Endothelial cell of umbilical vein (primary cell): ENCODE data around the gene TMEM266. TPM values are rescaled to one million over a fixed set of nuclear protein-coding genes. Genes with fewer than 3 reads are reported as not detected.

Experiments
- BruUV-seq: library from RNA; stranded (reverse); fragments of 400-500 nt; replicated peaks from 2 replicates; lab custom pipeline; 2021; lab: Mats Ljungman, UMichigan
- CTCF ChIA-PET: fragments of 300-600, 350-600 bp; sonication (Branson Sonifier 250); formaldehyde crosslinking; loops from one replicate; lab custom pipeline; 2021; ENCODE audit warnings: antibody characterized with exemption, inconsistent platforms; lab: Charles Lee
- POLR2A ChIA-PET: fragments of 300-600, 350-600 bp; sonication (Branson Sonifier 250); formaldehyde crosslinking; loops from one replicate; lab custom pipeline; 2021; ENCODE audit warnings: antibody characterized with exemption, inconsistent platforms; lab: Charles Lee
- DNase-seq: peaks from one replicate; pipeline ENCODE4 v3.0.0-alpha.2; 2011; ENCODE audit warnings: low read depth, low spot score
- FAIRE-seq: peaks from 2 replicates; lab custom pipeline; 2011; peaks lifted over from hg19 to GRCh38; lab: Jason Lieb, UNC
- H2AFZ ChIP-seq: 2 replicates; pipeline ENCODE4 v1.6.0; 2012; ENCODE audit warnings: low read depth, low read length, control low read depth, inconsistent platforms
- H3K27ac ChIP-seq: 2 replicates; pipeline ENCODE4 v1.5.1; 2011; ENCODE audit warnings: low read depth, mild to moderate bottlenecking, control low read depth, low read length, moderate library complexity; ENCODE audit not compliant: insufficient read depth
- H3K27me3 ChIP-seq, 2 experiments: 2 replicates each; pipeline versions ENCODE4 v1.6.0 to v1.6.1; 2011; ENCODE audit warnings: low read length in 2 of 2, mixed read lengths in 1 of 2; ENCODE audit not compliant: control insufficient read depth in 2 of 2, insufficient read depth in 2 of 2
- H3K36me3 ChIP-seq, 2 experiments: 2 replicates in 1 of 2; 3 replicates in 1 of 2; pipeline ENCODE4 v1.5.1; 2011; ENCODE audit warnings: low read length in 2 of 2, mild to moderate bottlenecking in 1 of 2, moderate library complexity in 1 of 2; ENCODE audit not compliant: control insufficient read depth in 2 of 2, insufficient read depth in 2 of 2; ENCODE audit errors: extremely low read depth in 1 of 2
- H3K4me1 ChIP-seq: 3 replicates; pipeline ENCODE4 v1.5.1; 2011; ENCODE audit warnings: mild to moderate bottlenecking, low read length; ENCODE audit not compliant: control insufficient read depth, insufficient read depth; ENCODE audit errors: extremely low read depth
- H3K4me2 ChIP-seq: 2 replicates; pipeline ENCODE4 v1.6.1; 2011; ENCODE audit warnings: low read length, control low read depth, mixed read lengths; ENCODE audit not compliant: insufficient read depth
- H3K4me3 ChIP-seq, 3 experiments: fragments of 200-600 bp in 1 of 3; sonication (generic), shearing (Covaris generic) in 1 of 3; replicated peaks in 1 of 3; 2 replicates each; pipeline ENCODE4 v1.5.1; 2011 to 2016; ENCODE audit warnings: control low read depth in 3 of 3, low read length in 3 of 3, mild to moderate bottlenecking in 2 of 3, inconsistent platforms in 1 of 3, low read depth in 1 of 3, moderate library complexity in 1 of 3; ENCODE audit not compliant: insufficient read depth in 1 of 3
- H3K79me2 ChIP-seq: 2 replicates; pipeline ENCODE4 v1.6.0; 2012; ENCODE audit warnings: low read length, inconsistent platforms; ENCODE audit not compliant: control insufficient read depth, insufficient read depth
- H3K9ac ChIP-seq: replicated peaks from 2 replicates; pipeline ENCODE3; 2011; ENCODE audit warnings: low read length, control low read depth; ENCODE audit not compliant: insufficient read depth; ENCODE audit errors: extremely low read depth
- H3K9me1 ChIP-seq: replicated peaks from 3 replicates; pipeline ENCODE4 v1.6.0; 2011; ENCODE audit warnings: mild to moderate bottlenecking, low read length; ENCODE audit not compliant: control insufficient read depth, insufficient read depth; ENCODE audit errors: extremely low read depth
- H3K9me3 ChIP-seq: replicated peaks from 2 replicates; pipeline ENCODE4 v1.5.1; 2012; ENCODE audit warnings: low read length, inconsistent platforms; ENCODE audit not compliant: control insufficient read depth, insufficient read depth
- H4K20me1 ChIP-seq: replicated peaks from 2 replicates; pipeline ENCODE3; 2011; ENCODE audit warnings: mild to moderate bottlenecking, low read length; ENCODE audit not compliant: control insufficient read depth, insufficient read depth; ENCODE audit errors: extremely low read depth
- EZH2 ChIP-seq: IDR thresholded peaks from 2 replicates; pipeline ENCODE4 v1.6.1; 2012; ENCODE audit warnings: borderline replicate concordance, low read depth, mild to moderate bottlenecking, moderate library complexity, low read length, inconsistent platforms; ENCODE audit not compliant: severe bottlenecking
- FOS ChIP-seq: IDR thresholded peaks from 2 replicates; pipeline ENCODE4 v1.6.1; 2011; ENCODE audit warnings: mild to moderate bottlenecking, low read length, moderate library complexity, borderline replicate concordance; ENCODE audit not compliant: insufficient read depth
- GATA2 ChIP-seq: IDR thresholded peaks from 2 replicates; pipeline ENCODE4 v1.7.0; 2011; ENCODE audit warnings: low read depth, mild to moderate bottlenecking, moderate library complexity, mixed read lengths, low read length; ENCODE audit not compliant: insufficient read length, insufficient read depth
- JUN ChIP-seq: IDR thresholded peaks from 2 replicates; pipeline ENCODE4 v1.6.1; 2011; ENCODE audit warnings: borderline replicate concordance, low read depth; ENCODE audit not compliant: insufficient read length, insufficient read depth
- POLR2A ChIP-seq: IDR thresholded peaks from 2 replicates; pipeline ENCODE4 v1.6.1; 2012; ENCODE audit warnings: low read depth, mild to moderate bottlenecking, control low read depth, low read length
- dilution Hi-C: fragments of 300-500 bp; cut with MboI; formaldehyde crosslinking; loops from one replicate; pipeline ENCODE4 v1.15.0; 2019; ENCODE audit warnings: low sequenced_read_pairs; ENCODE audit not compliant: extremely low pct_ligation_motif_present
- intact Hi-C: fragments of 100-400 bp; cut with micrococcal nuclease; formaldehyde crosslinking; loops from one replicate; pipeline ENCODE4 v1.10.0; 2022
- polyA plus RNA-seq, 4 experiments: library from polyadenylated mRNA; depleted of rRNA in 3 of 4; stranded (reverse) in 3 of 4; unstranded in 1 of 4; fragments of >200 nt; gene quantifications; 2 replicates each; pipeline versions ENCODE4 v1.2.1 to v1.2.3, GENCODE V29; 2011 to 2012; ENCODE audit warnings: missing spikeins in 1 of 4
- total RNA-seq: library from RNA; stranded (reverse); gene quantifications from 2 replicates; pipeline ENCODE4 v1.2.3, GENCODE V29; 2021
- TF ChIP-seq, protein P1 (sequence below), 2 donors: IDR thresholded peaks; 1 replicate in 1 of 2; 2 replicates in 1 of 2; pipeline ENCODE4 v1.5.1; 2011; ENCODE audit warnings: low read length in 2 of 2, mild to moderate bottlenecking in 2 of 2, moderate library complexity in 2 of 2, control low read depth in 1 of 2, inconsistent platforms in 1 of 2, low read depth in 1 of 2; ENCODE audit not compliant: insufficient read depth in 1 of 2; ENCODE audit errors: extremely low read depth in 1 of 2

Gene TMEM266
- total and polyA plus RNA-seq, 2 donors (not counting 3 experiments of a cell fraction or from before 2014, with no cell fraction given), result not detected

DNA sequence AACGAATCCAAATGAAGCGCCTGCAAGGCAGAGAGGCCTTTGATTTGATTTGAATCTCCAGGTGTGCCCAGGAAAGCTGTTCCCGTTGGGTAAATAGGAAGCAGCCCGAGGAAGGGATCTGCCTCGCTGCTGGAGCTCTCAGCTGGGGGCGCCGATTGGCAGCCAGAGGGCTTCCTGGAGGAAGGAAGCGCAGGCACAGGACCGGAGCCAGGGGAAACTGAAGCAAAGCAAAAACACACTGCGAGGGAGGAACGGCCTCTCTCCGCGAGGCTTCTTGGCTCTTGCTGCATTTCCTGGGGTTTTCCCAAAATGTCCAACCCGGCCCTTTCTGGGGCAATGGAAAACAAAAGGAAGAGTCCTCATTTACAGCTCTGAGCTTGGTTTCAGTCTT lies 80.3 kb downstream of the TMEM266 start:
- peak overlapping the region; percentile 73 for H3K4me2 ChIP-seq
- H4K20me1 ChIP-seq, result no peaks in the 10 kb centered on the region
- CTCF ChIA-PET, result interaction anchor here (0.7 to 5.9 kb wide), 30 partner anchors 9 to 726 kb away, joined by 3 to 183 read pairs (median 5); partner anchors contain the start of gene TMEM266
- H3K4me1 ChIP-seq, result peaks cover 10% of the 10 kb centered on the region
- H3K4me3 ChIP-seq, result peak overlapping the region in 1 of 3 experiments; percentile 0
- POLR2A ChIA-PET, result no interaction called here
- peak overlapping the region; percentile 14 for H3K9ac ChIP-seq
- intact Hi-C loops, result loop anchor here (10.0 kb wide), 1 partner anchor 215 kb away; no protein-coding TSS in a partner anchor
- FAIRE-seq (peak; percentile 88), DNase-seq (peak; percentile 52)
- no peaks in the 10 kb centered on the region for H3K36me3 ChIP-seq
- peaks cover 0 to 11% of the 10 kb centered on the region in 2 experiments for H3K27me3 ChIP-seq
- TF ChIP-seq FOS (no peak), POLR2A (no peak), GATA2 (no peak), JUN (no peak), EZH2 (no peak)
- TF ChIP-seq, protein P1, sequence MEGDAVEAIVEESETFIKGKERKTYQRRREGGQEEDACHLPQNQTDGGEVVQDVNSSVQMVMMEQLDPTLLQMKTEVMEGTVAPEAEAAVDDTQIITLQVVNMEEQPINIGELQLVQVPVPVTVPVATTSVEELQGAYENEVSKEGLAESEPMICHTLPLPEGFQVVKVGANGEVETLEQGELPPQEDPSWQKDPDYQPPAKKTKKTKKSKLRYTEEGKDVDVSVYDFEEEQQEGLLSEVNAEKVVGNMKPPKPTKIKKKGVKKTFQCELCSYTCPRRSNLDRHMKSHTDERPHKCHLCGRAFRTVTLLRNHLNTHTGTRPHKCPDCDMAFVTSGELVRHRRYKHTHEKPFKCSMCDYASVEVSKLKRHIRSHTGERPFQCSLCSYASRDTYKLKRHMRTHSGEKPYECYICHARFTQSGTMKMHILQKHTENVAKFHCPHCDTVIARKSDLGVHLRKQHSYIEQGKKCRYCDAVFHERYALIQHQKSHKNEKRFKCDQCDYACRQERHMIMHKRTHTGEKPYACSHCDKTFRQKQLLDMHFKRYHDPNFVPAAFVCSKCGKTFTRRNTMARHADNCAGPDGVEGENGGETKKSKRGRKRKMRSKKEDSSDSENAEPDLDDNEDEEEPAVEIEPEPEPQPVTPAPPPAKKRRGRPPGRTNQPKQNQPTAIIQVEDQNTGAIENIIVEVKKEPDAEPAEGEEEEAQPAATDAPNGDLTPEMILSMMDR (IDR thresholded peaks at IDR 0.05; ENCODE audit: extremely low read depth in 1 of 2, insufficient read depth in 1 of 2, low read depth in 1 of 2, low read length in 2 of 2), result no peak
- dilution Hi-C loops, result no loop called here
- BruUV-seq, result no TSS peak
- no peaks in the 10 kb centered on the region for H3K9me3 ChIP-seq
- H3K9me1 ChIP-seq, result no peaks in the 10 kb centered on the region
- no peak overlapping the region for H3K27ac ChIP-seq
- no peaks in the 10 kb centered on the region for H3K79me2 ChIP-seq
- H2AFZ ChIP-seq, result peak overlapping the region; percentile 85
